ENCODE results near the gene ELL.

ELL gene

DNA sequence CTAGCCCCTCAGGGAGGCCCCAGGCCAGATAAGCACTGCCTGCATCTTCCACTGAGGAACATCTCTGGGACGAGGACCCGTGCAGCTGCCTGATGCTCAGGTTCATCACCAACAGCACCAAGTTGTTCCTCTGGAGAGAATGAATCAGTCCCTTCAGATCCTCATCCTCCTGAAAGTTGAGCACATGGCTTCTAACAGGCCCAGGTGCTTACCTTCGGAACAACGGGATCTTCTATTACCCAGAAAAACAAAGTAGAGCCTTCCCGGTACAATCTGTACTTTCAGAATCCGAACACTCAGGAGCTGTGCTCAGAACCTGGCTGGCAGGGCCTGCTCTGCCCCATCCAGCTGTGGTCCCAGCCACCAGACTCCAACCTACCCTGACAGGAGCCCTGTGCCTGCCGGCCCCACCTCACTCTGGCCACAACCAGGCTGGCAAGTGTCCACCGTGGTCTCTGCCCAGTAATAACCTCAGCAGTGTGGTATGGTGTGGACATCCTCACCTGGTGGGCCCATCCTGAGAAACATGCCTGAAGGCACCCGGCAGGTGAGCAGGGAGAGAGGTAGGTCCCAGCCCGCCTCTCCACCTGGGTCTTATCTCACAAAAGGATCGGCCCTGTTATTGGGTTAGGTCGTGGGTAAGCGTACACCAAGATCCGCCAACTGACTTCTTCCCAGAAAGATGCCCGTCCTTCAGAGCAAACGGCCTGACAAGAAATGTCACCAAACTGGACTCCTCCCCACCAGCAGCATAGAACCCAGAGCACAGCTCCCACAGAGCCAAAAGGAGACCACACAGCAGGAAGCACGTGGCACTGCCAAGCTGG lies 34.1 kb downstream of the ELL start:
- DNase-seq, result no peak

DNA sequence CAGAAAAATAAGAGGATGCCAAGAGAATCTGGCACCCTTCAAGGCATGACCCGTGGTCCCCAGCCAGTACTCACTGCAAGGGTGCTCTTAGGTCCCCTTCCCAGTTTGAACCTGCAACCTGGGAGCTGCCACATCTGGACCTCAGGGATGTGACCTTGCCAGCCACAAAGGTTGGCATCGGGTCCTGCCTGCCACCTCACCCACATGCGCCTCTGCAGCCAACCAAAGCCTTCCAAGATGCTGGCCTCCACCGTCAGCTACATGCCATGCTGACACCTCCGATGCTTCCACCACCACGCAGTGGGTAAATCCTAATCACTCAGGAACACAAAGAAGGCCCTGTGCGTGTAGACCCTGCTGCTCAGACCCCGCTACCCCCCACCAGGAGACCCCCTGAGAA lies 35.1 kb downstream of the ELL start:
- DNase-seq, result no peak

DNA sequence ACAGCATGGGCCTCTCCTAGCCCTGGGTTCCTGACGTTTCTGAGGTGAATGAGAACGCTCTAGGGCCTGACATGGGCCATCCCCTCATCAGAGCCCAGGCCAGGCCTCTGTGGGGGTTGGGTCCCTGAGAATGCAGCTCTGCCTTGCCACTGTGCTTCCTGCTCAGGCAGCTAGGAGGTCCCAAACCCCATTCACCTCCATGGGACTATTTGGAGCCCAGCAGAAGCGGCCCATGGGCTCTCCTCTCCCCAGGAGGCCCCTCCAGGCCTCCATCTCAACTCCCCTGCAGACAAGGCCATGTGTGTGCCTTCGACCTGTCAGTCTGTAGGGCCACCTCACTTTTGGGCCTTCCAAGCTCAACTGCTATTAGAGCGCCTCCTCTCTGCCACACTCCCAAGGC lies 36.9 kb downstream of the ELL start:
- DNase-seq, result no peak

DNA sequence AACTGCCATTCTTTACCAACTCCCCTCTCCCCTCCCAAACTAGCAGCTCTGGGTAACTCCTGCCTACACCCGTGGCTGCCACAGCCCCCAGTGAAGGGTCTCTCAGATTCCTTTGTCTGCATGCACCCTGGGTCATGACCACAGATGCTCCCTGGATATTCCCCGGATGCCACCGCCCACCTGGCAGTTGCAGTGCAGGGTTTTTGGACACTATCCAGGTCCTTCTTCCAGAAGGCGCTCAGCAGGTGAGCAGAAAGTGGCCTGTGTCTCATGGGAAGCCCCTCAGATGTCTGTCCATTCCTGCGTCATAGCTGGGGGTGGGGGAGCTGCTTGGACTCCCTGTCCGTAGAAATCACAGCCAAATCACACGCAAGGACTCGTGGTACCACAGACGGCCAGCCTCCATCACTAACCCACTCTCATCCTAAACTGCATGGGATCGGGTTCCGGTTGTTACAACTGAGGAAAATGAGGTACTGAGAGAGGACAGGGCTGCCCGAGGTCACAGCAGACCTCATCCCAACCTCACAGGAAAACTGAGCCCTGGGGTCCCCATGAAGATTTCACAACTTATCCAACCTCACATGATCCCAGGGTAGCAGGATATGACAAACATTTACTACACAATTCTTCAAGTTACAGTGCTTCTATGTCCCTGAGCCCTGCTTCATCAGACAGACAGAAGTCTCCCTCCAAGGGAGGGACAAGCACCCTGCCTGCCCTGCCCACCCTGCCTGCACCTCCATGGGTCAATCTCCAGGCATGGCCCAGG lies 38.6 kb downstream of the ELL start:
- peak in 1 of 2 donors; percentile 27 for DNase-seq

DNA sequence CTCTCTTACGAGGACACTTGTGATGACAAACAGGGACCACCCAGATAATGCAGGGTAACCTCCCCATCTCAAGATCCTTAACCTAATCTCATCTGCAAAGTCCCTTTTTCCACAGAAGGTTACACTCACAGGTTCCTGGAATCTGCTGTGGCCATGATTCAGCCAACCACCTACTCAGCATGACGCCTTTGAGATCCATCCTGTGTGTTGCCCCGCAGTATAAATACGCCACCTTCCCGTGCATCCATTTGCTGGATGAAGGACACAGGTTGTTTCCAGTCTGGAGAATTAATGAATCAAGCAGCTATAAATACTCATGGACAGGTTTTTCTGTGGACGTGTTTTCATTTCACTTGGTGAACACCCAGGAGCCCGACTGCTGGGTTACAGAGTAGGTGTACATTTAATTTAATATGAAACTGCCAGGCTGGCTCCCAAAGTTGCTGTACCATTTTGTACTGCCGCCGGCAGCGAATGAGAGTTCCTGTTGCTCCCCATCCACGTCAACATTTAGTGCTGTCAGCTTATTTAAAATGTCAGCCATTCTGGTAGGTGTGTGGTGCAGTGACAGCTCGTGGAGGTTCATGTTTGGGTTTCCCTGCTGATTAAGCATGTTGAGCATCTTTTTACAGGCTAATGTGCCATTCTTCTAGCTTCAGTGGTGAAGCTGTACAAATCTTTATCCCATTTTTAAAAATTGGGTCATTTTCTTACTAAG lies 40.2 kb downstream of the ELL start:
- DNase-seq, result peak; percentile 29 to 34

DNA sequence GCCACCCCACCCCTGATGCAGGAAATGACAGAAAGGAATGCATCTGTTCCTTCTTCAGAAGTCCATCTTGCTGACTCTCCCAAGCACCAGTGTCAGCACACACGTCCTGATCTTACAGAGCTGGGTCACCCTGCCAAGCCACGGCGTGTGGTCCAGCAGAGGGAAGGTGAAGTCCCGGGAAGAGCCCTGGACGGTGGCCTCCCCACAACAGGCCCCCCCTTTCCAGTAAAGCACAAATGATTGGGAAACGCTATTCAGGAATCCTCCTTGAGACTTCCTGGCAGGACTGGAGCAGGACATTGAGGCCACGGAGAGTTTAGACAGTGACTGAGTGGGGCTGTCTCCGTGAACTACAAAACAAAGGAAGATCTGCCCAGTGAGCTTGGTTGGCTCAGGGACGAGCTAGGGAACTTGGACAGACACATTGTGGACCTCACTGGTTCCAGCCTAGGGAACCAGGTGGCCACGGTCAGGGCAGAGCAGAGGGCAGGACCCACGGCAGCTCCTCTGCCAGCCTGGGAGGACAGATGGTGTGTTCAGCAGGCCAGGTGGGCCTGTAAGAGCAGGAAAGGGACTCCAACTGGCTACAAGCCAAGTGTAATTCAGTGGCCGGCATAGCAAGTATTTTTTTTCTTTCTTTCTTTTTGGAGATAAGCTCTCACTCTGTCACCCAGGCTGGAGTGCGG lies 41.7 kb downstream of the ELL start:
- DNase-seq, result peak; percentile 45 to 54

DNA sequence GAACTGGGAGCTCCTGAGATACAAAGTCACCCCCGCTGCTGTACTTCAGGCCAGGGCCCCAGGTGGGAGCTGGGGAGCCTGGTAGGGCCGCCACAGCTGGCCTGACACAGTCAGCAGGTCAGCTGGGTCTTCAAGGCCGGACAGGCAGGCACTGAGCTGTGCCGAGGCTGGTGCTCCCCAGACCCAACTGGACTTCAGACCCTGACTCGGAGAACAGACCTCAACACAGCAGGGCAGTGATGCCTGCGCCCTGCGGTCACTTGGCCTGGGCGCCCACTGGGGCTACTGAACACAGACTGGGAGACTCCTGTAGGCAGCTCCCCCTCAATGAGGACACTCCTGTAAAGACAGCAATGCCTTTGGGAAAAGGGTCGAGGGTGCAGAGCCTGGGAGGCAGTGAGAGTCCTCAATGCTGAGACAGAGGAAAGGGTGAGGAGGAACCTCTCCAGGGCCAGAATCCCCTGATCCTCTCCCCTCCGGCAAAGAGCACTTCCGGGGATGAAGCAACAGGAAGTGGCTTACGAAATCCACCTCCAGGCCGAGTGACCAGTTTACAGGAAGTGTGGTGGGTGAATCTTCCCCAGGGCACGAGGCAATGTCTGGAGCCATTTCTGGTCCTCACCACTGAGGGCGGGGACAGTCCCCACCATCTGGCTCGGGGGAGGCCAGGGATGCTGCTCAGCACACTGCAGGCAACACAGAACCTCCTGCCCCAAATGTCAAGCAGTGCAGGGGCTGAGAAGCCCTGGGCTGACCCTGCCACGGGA lies 43.1 kb downstream of the ELL start:
- DNase-seq, result peak; percentile 98 to 99

DNA sequence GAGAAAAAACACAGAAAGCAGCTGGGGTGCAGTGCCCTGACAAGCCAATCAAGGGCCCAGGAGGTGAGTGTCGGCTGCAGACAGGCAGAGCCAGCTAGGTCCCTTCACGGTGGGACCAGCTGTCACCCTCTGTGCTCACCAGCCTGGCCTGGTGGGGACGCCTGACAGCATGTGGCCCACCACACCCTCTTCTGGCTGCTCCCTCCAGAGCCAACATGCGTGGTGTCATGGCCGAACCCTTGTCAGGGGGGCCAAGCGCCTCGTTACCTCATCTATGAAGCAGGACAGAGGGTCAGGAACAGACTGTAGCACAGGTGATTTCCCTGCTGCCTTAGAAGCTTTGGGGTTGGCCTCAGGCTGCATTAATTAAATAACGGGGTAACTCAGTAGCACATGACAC lies 43.9 kb downstream of the ELL start:
- no peak for DNase-seq

DNA sequence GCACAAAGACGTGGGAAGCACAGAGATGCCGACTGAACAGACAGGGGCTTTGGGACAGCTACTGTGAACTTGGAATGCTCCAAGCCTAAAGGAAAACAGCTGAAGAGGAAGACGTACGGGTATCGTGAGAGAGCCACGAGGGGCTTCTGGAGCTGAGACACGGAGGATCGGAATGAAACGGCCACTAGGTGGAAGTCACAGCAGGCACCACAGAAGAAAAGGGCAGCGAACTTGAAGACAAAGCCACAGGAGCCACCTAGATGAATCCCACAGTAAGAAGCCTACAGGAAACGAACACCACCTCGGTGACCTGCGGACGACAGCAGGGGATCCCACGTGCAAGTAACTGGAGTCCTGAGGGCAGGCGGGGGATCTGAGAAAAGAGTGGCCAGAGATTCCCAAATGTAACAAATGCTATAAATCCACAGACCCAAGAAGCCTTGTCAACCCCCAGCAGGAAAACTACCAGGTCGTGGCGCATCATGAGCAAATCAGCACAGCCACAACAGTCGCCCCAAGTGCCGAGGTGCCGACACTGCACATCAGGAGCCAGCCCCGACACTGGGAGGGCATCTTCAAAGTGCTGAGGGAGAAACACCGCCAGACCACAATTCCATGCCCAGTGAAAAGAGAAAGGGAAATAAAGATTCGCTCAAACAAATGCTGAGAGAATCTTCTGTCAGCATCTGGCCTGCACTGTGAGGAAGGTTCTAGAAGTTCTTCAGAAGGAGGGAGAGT lies 44.7 kb downstream of the ELL start:
- peak in 1 of 2 donors; percentile 29 for DNase-seq

DNA sequence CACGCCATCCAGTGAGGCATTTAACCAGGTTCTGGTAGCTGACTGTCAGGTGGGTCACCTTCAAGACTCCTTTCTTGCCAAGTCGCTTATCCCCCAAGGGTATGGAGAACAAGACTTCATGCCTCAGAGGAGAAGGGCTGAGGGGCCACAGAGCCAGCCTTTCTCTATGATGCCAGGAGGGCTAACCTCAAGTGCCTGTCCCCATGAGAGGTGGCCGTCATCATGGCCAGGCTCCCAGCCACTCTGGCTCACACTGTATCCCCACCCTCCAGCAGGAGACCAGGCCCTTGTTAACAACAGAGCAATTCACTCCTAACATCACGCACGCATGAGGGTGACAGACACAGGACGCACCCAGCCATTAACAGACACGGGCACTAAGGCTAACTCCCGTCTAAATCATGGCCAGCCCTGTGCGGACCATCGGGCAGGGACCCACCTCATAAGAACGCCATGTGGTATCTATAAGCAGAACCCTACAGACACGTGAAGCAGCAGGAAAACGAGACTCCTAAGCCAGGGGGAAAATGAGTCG lies 45.3 kb downstream of the ELL start:
- no peak for DNase-seq

DNA sequence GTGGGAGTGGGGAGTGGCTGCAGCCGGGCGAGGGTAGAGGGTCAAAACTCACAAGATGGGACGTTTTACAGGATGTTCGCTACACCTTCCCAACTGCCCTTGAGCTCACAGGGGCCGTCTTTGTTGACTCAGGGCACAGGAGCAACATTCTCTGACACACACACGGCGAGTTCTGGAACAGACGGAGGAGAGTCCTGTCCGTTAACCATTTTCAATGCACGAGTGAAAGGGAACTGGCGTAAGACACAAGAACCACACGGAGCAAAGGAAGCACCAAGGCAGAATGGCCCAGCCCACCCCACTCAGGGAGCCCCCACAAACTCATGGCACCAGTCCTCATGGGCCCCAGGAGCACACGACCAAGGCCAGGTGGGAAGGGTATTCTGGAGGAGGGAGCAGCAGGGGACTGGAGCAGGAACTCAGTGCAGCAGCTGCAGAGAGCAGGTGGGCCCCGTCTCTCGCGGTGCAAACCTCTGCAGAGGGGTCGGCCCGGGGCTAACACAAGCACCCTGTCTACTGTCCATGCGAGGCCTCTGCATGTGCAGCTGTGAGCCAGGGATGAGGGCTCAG lies 46.0 kb downstream of the ELL start:
- DNase-seq, result no peak

DNA sequence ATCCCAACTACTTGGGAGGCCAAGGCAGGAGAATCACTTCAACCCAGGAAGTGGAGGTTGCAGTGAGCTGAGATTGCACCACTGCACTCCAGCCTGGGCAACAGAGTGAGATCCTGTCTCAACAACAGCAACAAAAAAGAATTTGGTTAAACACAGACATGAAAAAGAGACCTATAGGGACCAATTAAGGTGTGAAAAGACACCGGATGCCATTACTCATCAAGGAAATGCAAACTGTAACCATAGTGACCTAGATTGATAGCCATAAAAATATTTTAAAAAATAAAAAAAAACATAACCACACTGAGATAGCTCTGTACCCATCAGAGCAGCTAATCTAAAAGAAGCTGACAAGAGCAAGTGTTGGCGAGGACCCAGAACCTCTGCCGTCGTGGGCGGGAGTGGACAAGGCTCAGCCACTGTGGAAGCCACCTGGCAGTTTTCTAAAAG lies 46.8 kb downstream of the ELL start:
- no peak for DNase-seq

DNA sequence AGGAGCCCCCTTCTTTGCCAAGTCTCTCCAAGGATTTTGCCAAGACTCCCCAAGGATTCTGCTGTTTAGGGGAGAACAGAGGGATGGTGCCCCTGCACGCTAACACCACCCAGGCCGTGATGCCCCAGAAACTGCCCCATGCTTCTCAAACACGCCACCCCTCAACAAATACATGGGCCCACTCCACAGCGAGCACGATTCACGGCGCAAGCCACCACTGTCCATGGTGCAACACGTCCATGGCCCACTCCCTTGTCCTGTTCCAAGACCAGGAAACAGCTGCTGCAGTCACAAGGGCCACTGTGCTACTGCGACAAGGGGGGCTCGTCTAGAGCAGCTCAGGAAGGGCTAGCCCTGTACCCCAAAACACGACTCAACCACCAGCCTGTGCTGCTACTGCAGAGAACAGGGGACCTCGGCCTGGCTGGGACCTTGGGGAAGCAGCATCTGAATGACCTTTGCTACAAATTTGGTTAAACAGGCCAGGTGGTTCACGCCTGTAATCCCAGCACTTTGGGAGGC lies 47.4 kb downstream of the ELL start:
- DNase-seq, result no peak

DNA sequence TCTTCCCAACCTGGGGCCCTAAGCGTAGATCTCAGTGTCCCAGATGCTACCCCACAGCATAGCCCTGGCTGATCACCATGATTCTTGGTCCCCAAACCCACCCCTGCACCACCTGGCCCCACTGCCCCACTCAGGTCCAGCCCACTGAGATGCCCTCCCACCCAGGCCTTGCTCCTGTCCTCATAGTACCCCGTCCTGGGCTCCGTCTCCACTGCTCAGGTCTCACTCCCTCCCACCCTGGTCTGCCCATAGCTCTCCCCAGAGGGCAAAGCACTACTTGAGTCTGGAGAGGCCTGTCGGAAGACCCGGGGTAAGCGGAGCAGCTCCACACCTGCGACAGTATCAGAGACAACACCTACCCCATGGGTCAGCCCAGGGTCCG lies 48.2 kb downstream of the ELL start:
- no peak for DNase-seq

DNA sequence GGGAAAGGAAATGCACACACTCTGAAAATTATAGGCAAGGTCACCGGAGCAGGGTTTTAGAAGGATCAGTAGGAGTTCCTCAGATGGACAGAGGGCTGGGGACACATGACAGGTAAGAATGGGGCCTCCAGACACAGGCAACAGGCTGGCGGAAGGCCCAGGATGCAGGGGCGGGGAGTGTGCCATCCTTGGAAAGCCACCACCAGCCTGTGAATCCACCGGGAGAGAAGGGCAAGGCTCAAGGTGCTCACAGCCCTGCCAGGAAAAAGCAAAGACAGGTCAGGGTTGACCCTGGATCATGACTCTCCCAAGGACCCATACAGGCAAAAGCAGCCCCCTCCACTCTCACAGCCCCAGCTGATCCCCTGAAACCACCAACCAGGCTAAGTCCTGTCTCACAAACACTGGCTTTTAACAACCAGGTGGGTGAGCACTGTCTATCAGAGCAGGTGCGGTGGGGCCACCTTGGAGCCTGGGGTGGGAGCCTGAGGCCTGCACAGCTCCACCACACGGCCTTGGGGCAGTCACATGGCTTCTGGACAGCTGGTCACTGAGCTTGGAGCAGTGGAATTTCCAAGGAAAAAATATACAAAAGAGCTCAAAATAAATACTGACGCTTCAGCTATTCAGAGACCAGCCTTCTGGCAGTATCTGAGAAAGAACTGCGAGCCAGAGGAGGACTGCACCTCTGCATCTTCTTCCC lies 48.7 kb downstream of the ELL start:
- DNase-seq, result no peak

DNA sequence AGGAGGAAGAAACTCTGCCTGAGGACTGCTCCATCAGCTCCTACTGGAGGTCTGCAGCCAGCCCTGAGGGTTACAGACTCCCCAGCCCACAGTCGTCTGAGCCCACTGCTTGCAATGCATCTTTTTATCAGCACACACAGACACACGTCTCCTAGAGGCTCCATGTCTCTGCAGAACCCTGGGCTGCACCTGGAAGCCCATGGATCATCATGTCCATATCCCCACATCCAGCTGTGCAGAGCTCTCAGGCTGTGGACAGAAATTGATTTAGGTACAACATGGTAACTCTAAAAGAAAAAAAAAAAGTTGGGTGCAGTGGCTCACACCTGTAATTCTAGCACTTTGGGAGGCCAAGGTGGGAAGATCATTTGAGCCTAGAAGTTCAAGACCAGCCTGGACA lies 51.1 kb downstream of the ELL start:
- no peak for DNase-seq

DNA sequence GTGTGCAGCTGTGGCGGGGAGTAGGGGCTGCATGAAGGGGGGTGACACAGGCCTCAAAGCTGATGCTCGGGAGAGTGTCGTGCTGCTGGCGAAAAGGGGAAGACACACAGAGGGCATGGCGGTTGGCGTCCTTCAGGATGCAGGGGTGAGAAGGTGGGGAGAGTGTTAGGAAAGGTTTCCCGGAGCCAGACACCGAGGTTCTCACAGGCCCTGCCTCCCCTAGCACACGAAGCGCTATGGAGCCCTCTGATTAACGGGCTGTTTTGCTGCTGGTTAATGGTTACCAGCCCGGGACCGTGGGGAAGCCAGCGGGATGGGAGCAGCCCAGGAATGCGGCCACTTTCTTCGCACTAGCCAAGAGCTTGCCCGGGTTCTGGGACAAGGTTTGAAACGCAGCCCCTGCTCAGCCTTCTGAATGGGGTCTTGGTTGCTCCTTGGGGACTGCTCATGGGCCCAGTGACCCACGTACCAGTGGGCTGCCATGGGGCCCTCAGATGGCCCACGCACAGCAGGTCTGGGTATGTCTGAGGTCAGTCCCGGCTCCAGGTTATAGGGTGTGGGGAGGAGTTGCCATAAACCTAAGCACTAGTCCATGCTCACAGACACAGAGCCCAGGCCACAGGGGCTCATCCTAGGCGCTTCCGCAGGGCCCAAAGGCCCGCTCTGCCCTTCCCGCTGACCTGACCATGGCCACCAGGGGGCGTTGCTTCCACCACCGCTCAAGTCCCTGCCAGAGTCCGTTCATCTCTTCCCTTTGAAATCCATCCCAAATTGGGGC lies 52.6 kb downstream of the ELL start:
- peak; percentile 25 to 76 for DNase-seq

DNA sequence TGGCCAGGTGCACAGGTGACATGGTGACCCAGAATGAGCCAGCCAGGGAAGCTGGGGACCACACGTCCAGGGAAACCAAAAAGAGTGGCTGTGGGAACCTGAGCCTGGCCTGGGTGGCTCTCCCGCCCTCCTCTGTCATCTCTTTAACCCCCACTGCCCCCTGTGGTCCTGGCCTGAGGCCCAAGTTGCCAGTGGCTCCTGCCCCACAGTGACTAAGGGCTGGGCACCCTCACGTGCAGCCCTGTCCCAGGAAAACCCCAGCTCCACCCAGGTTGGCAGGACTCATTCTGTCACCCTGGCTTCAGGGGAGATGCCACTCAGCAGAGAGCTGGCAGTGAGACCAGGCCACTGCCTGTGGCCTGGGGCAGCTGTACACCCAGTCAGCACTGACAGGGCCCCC lies 53.4 kb downstream of the ELL start:
- no peak for DNase-seq

DNA sequence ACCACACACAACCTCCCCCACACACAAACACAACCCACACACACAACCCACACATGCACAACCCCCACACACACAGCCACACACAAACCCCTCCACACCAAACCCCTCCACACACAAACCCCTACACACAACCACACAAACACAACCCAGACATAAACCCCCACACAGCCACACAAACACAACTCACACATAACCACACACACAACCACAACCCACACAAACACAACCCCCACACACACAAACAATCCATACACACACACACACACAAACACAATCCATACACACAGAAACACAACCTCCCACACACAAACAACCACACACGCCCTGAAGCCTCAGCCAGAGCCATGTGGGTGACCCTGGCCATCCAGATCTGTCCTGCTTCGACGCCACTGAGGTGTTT lies 53.9 kb downstream of the ELL start:
- no peak for DNase-seq

Data from inflammatory macrophage treated with lipopolysaccharide for 1 hour (primary cell).